ENCODE data around the gene SOCS7.
A peak's percentile ranks its signal among the peaks of the same experiment; 100 is the strongest.

Gene SOCS7

GRCh38 chr17:38418693-38419507 lies 67.3 kb downstream of the SOCS7 start:
- H3K4me3 ChIP-seq (ENCODE audit: low read depth, low read length), result no peak overlapping the region
- in situ Hi-C loops (cut with HindIII; ENCODE audit: low sequenced_read_pairs), result no loop called here
- no peak for TF ChIP-seq CTCF (IDR thresholded peaks at IDR 0.05; ENCODE audit: low read depth, low read length)
- DNase-seq (ENCODE audit: low read depth, low spot score), result no peak

GRCh38 chr17:38419508-38419981 lies 67.9 kb downstream of the SOCS7 start:
- in situ Hi-C loops (cut with HindIII; ENCODE audit: low sequenced_read_pairs), result no loop called here
- no peak for TF ChIP-seq CTCF (IDR thresholded peaks at IDR 0.05; ENCODE audit: low read depth, low read length)
- no peak overlapping the region for H3K4me3 ChIP-seq (ENCODE audit: low read depth, low read length)
- DNase-seq (ENCODE audit: low read depth, low spot score), result no peak

GRCh38 chr17:38420518-38420917 lies 68.9 kb downstream of the SOCS7 start:
- no peak overlapping the region for H3K4me3 ChIP-seq (ENCODE audit: low read depth, low read length)
- TF ChIP-seq CTCF (IDR thresholded peaks at IDR 0.05; ENCODE audit: low read depth, low read length), result no peak
- in situ Hi-C loops (cut with HindIII; ENCODE audit: low sequenced_read_pairs), result no loop called here
- no peak for DNase-seq (ENCODE audit: low read depth, low spot score)

DNA sequence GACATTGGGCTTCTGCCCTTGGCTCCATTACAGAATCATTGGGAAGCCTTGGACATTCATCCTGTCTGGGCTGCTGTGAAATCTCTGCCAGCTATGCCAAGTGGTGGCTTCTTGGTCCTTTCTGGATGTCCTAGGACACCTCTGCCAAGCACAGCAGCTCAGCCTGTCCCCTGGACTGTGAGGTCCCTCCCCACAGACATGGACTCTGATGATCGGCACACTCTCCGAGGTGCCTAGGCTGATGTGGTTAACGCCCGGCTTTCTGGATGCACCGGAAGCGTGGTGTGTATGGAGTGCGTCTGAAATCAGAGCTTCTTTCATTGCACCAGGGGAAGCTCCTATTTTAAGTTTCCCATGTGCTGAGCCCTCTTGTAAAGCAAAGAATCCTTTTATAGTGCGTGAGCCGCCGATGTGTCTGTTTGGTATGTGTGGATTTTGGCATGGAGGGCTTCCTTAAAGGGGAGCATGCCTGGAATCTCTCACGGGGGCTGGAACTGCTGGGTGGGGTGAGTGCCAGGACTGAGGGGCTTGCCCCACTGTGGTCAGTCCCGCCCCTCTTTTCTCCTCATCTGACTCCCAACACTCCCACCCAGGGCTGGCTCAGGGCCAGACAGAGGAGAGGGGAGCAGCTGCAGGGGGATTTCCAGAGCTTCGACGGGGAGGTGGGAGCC lies 69.7 kb downstream of the SOCS7 start:
- TF ChIP-seq CTCF (IDR thresholded peaks at IDR 0.05; ENCODE audit: low read depth, low read length), result no peak
- no peak overlapping the region for H3K4me3 ChIP-seq (ENCODE audit: low read depth, low read length)
- in situ Hi-C loops (cut with HindIII; ENCODE audit: low sequenced_read_pairs), result no loop called here
- peak; percentile 50 for DNase-seq (ENCODE audit: low read depth, low spot score)

DNA sequence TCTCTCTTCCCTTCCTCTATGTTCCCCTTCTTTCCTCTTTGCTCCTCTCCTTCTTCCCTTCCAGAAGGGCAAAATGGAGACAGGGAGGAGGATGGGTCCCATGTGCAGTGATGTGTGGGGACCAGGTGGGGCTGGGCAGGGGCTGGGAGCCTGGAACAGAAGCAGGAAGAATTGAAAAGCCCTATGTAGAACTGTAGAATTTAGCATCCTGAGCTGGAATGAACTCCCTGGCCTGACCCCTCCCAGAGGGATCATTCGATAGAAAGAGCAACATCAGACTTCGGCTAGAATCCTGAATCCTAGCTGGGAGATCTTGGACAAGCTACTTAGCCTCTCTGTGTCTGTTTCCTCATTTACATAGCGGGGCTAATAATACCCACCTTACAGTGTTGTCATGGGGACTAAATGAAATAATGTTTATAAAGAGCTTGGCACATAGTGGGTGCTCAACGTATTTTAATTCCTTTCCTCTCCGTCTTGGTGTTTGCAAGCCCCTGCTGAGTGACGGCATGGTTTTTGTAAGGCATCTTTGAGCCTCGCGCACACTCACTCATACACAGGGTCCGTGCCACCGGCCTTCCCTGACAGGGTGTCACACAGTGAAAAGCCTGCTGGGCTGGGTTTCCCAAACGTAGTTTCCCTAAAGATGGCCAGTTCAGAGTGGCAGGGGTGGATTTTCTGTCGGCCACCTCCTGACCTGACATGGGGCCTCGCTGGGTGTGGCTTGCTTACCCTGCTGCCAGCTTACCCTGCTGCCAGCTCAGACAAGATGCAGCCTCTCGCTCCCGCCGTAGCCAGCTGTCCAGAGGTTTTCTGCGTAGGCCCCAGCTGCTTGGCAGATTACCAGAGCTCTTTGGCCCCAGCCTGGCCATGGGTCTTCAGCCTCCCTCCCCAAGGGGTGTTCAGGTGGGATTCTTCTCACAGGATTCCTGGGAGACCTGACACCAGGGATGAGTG lies 70.5 kb downstream of the SOCS7 start:
- DNase-seq (ENCODE audit: low read depth, low spot score), result no peak
- TF ChIP-seq CTCF (IDR thresholded peaks at IDR 0.05; ENCODE audit: low read depth, low read length), result no peak
- in situ Hi-C loops (cut with HindIII; ENCODE audit: low sequenced_read_pairs), result no loop called here
- no peak overlapping the region for H3K4me3 ChIP-seq (ENCODE audit: low read depth, low read length)
